T-helper 1 cell treated with Interleukin-12 subunit alpha and Interleukin-12 subunit beta and Interleukin-4 antibody, amounts not matched to agents 30 ng/mL and 1 ng/mL, for 36 hours (primary cell): Measurements from ENCODE around the gene PON1. TPM values are rescaled to one million over a fixed set of nuclear protein-coding genes. Genes with fewer than 3 reads are reported as not detected.

Experiments
- intact Hi-C: fragments of 100-400 bp; cut with micrococcal nuclease; formaldehyde crosslinking; loops from one replicate; pipeline ENCODE4 v1.15.1; 2024
- total RNA-seq: library from RNA; stranded (reverse); gene quantifications from 2 replicates; pipeline ENCODE4 v1.2.3, GENCODE V29; 2022

The PON1 gene
- total RNA-seq, 1 donor from 2014 or later: not detected

GRCh38 chr7:95261895-95262415 lies 62.4 kb downstream of the PON1 start:
- intact Hi-C loops: no loop called here

GRCh38 chr7:95255691-95256090 lies 68.6 kb downstream of the PON1 start:
- intact Hi-C loops: no loop called here

GRCh38 chr7:95253986-95254385 lies 70.3 kb downstream of the PON1 start:
- intact Hi-C loops: no loop called here

- intact Hi-C loops: no loop called here
Measured at GRCh38 chr7:95251966-95252365, 72.4 kb downstream of the PON1 start.

GRCh38 chr7:95250571-95250970 lies 73.8 kb downstream of the PON1 start:
- intact Hi-C loops: no loop called here

Other genes starting within 250 kb of the PON1 start
- gene PON3, start 71.8 kb upstream of the PON1 start, total RNA-seq: not detected in 2 replicates
- gene PON2, start 110.5 kb upstream of the PON1 start, total RNA-seq: 4.6 and 5.7 TPM in 2 replicates
- gene ASB4, start 161.4 kb upstream of the PON1 start, total RNA-seq: not detected in 2 replicates